ENCODE results near the gene CHMP6. TPM values are rescaled to one million over a fixed set of nuclear protein-coding genes. Genes with fewer than 3 reads are reported as not detected.

Gene CHMP6
- total RNA-seq, 1 donor from 2014 or later = 27.6 TPM

DNA sequence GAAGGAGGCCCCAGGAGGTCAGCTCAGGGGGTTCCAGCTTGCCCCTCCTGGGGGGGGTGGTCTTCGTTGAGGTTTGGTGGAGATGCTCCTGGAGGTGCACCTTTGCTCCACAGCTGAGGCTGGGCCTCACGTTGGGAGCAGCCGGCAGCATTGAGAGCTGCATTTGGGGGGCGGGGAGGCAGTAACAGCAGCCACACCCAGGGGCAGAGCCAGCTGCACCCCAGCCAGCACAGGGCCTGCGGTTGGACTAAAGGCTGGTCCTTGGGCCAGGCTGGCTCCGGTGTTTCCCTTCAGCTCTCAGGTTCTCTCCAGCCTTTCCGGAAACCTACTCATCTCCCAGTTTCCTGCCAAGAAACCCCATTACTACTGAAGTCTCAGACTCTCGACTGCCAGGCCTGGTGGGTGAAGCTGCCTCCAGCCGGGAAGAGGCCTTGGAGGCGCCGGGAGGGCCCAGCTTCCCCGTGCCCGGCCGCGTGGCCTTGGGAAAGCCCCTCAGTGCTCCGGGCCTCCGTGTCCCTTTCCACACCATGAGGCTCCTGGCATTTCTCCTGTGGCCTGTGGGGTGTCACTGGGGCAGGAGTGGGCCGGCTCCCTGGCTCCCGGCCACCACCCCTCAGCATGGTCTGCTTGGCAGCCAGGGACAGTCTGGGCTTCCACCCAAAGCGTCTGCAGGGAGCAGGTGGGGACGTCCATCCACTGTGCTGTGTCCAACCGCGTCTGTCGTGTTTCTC is 29.3 kb downstream of the CHMP6 start:
- Mint-ChIP-seq H3K4me1 (ENCODE audit: low read depth) (peaks cover 16% of the 10 kb centered on the region), H3K36me3 (ENCODE audit: low read depth) (peaks cover 3% of the 10 kb centered on the region), H3K27me3 (ENCODE audit: low read depth) (peaks cover 2% of the 10 kb centered on the region), H3K9me3 (ENCODE audit: low read depth) (peaks cover 7% of the 10 kb centered on the region), H3K4me3 (ENCODE audit: unreplicated experiment) (no peak overlapping the region), H3K27ac (ENCODE audit: unreplicated experiment) (no peak overlapping the region)
- DNase-seq (ENCODE audit: low spot score) = no peak
- TF ChIP-seq, protein P1, sequence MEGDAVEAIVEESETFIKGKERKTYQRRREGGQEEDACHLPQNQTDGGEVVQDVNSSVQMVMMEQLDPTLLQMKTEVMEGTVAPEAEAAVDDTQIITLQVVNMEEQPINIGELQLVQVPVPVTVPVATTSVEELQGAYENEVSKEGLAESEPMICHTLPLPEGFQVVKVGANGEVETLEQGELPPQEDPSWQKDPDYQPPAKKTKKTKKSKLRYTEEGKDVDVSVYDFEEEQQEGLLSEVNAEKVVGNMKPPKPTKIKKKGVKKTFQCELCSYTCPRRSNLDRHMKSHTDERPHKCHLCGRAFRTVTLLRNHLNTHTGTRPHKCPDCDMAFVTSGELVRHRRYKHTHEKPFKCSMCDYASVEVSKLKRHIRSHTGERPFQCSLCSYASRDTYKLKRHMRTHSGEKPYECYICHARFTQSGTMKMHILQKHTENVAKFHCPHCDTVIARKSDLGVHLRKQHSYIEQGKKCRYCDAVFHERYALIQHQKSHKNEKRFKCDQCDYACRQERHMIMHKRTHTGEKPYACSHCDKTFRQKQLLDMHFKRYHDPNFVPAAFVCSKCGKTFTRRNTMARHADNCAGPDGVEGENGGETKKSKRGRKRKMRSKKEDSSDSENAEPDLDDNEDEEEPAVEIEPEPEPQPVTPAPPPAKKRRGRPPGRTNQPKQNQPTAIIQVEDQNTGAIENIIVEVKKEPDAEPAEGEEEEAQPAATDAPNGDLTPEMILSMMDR (IDR thresholded peaks at IDR 0.05) = no peak

DNA sequence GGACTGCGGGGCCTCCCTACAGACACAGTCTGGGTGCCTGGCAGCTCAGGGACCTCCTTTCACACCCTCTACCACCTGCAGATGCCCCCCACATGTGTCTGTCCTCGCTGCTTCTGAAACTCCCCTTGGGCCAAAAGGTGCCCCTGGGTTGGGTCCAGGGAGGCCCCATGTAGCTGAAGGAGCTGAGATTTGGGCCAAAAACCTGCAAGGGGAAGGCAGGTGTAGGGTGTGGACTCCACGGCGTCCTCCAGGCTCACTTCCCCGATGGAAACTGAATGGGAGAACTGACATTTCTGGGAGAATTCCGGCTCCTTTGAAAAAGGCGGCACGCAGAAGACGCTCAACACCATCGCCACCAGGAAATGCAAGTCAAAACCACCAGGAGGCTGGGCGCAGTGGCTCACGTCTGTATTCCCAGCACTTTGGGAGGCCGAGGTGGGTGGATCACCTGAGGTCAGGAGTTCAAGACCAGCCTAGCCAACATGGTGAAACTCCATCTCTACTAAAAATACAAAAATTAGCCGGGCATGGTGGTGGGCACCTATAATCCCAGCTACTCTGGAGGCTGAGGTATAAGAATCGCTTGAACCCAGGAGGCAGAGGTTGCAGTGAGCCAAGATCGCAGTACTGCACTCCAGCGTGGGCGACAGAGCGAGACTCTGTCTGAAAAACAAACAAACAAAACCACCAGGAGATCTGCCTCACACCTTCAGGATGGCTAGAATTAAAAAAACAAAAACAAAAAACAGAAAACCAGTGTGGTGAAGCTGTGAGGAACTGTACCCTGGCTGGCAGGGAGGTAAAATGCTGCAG is 30.1 kb downstream of the CHMP6 start:
- peaks cover 1% of the 10 kb centered on the region for H3K36me3 Mint-ChIP-seq (ENCODE audit: low read depth)
- H3K27ac Mint-ChIP-seq (ENCODE audit: unreplicated experiment) = no peak overlapping the region
- H3K4me3 Mint-ChIP-seq (ENCODE audit: unreplicated experiment) = no peak overlapping the region
- TF ChIP-seq, protein P1 (IDR thresholded peaks at IDR 0.05) = no peak
- H3K9me3 Mint-ChIP-seq (ENCODE audit: low read depth) = peaks cover 2% of the 10 kb centered on the region
- peaks cover 18% of the 10 kb centered on the region for H3K4me1 Mint-ChIP-seq (ENCODE audit: low read depth)
- no peak for DNase-seq (ENCODE audit: low spot score)
- peaks cover 7% of the 10 kb centered on the region for H3K27me3 Mint-ChIP-seq (ENCODE audit: low read depth)

DNA sequence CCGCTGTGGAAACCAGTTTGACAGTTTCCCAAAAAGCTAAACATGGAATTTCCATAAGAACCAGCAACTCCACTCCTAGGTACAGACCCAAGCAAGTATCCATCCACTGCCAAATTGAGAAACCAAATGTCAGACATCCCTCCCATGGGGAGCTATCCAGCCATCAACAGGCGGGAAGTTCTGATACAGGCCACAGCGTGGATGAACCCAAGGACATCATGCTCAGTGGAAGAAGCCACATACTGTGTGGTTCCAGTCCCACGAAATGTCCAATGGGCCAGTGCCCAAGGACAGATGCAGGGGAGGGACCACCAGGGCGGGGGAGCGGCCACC is 30.7 kb downstream of the CHMP6 start:
- Mint-ChIP-seq H3K27ac (ENCODE audit: unreplicated experiment) (no peak overlapping the region), H3K36me3 (ENCODE audit: low read depth) (no peaks in the 10 kb centered on the region), H3K9me3 (ENCODE audit: low read depth) (no peaks in the 10 kb centered on the region), H3K4me1 (ENCODE audit: low read depth) (peaks cover 23% of the 10 kb centered on the region), H3K27me3 (ENCODE audit: low read depth) (peaks cover 12% of the 10 kb centered on the region), H3K4me3 (ENCODE audit: unreplicated experiment) (no peak overlapping the region)
- TF ChIP-seq, protein P1 (IDR thresholded peaks at IDR 0.05) = no peak
- DNase-seq (ENCODE audit: low spot score) = no peak

DNA sequence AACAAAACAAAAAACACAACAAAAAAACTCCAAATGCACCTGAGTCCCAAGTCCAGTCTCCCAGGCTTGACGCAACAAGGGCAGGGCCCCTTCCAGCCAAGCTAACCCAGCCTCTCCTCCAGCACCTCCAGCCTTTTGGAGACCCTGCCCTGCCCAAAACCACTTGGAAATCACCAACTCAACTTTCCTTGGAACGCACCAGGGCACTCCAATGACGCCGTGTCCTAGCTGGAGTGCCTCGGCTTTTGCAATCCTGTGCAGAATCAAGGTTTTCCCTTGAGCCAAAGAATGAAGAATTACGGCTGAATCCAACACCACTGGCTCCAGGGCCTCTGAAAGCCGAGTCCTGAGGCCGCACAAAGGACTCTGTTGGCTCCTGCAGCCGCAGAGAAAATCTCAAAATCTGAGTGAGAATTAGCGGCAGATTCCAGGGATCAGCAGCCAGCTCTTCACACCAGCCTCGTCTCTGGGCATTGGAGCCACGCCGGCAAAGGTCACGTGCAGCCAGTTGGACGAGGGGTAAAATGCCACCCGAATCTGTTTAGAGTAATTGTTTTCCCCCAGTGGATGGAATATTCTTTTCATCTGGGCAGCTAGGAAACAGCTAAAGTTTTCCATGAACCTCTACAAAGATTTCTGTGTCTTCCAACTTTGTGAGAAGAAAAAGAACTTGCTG is 33.6 kb downstream of the CHMP6 start:
- DNase-seq (ENCODE audit: low spot score) = no peak
- TF ChIP-seq, protein P1 (IDR thresholded peaks at IDR 0.05) = no peak

DNA sequence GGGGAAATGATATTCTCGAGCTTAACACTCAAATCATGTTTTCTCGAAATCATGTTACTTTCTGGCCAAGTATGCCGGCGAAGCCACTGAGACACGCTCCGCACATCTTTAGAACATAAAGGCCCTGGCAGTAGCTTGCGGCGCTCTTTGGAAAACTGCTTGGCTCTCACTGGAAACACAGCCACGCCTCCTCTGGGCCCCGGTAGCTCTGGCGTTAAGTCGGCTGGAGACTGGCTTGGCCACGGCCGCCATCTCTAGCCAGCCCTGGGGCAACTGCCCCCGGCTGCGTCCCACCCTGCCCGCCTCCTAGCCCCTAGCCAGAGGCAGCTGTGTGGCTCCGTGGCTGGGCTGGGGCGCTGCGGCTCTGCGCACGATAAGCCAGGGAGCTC is 34.1 kb downstream of the CHMP6 start:
- TF ChIP-seq, protein P1 (IDR thresholded peaks at IDR 0.05) = no peak

More for the DNA sequence above, 33.6 kb downstream of the CHMP6 start:
- no peak overlapping the region for H3K27ac Mint-ChIP-seq (ENCODE audit: unreplicated experiment)
- H3K9me3 Mint-ChIP-seq (ENCODE audit: low read depth) = no peaks in the 10 kb centered on the region
- H3K36me3 Mint-ChIP-seq (ENCODE audit: low read depth) = no peaks in the 10 kb centered on the region
- peaks cover 12% of the 10 kb centered on the region for H3K4me1 Mint-ChIP-seq (ENCODE audit: low read depth)
- peaks cover 15% of the 10 kb centered on the region for H3K27me3 Mint-ChIP-seq (ENCODE audit: low read depth)
- H3K4me3 Mint-ChIP-seq (ENCODE audit: unreplicated experiment) = no peak overlapping the region

More for the DNA sequence above, 34.1 kb downstream of the CHMP6 start:
- no peaks in the 10 kb centered on the region for H3K36me3 Mint-ChIP-seq (ENCODE audit: low read depth)
- peaks cover 15% of the 10 kb centered on the region for H3K27me3 Mint-ChIP-seq (ENCODE audit: low read depth)
- no peaks in the 10 kb centered on the region for H3K9me3 Mint-ChIP-seq (ENCODE audit: low read depth)
- H3K4me1 Mint-ChIP-seq (ENCODE audit: low read depth) = peaks cover 12% of the 10 kb centered on the region
- DNase-seq (ENCODE audit: low spot score) = no peak
- no peak overlapping the region for H3K27ac Mint-ChIP-seq (ENCODE audit: unreplicated experiment)
- no peak overlapping the region for H3K4me3 Mint-ChIP-seq (ENCODE audit: unreplicated experiment)

Data from chondrocyte (in vitro differentiated cells).